ENCODE data around the gene USP2.
A peak's percentile ranks its signal among the peaks of the same experiment; 100 is the strongest.

The USP2 gene

DNA sequence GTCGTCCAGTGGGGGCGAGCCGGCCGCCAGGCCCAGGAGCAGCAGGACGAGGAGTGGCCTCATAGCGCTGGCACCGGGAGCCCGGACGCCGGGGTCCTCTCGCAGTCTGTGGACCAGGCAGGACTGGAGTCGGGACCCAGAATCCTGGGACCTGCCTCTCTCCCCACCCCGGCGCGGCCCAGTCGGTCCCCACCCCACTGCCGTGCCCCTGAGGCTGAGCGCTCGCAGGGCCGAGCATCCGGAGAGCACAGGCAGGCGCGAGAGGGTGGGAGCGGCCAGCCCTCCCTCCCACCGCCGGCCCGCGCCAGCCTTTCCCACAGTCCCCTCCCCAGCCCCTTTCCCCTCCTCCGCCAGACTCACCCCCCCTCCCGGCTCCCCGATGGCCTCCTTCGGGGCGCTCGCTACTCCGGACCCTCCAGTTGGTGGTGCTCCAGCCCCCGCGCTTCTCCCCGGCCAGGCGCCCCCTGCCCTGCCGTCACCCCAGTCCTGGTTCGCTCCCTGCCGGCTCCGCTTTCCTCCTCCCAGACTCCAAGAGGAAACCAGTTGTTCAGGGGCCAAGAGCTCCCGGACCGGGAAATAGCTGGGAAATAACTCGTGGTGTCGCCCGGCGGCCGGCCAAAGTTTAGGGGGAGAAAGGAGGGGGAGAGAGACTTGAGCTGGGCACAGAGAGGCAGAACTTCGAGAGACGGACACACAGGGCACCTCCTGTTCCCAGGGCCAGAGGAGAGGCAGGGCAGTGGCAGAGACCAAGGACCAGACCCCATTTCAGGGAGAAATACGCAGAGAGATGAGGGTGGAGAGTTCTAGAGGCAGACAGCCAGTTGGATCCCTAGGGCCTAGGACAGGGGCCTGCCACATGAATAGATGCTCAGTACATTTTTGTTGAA lies 40.9 kb downstream of the USP2 start, which contains the start of gene C1QTNF5:
C1QTNF5 (minus strand) TSS at position 549 of the 887 bp plus-strand sequence; CDS start at position 63, 486 bp downstream.
- DNase-seq = no peak

DNA sequence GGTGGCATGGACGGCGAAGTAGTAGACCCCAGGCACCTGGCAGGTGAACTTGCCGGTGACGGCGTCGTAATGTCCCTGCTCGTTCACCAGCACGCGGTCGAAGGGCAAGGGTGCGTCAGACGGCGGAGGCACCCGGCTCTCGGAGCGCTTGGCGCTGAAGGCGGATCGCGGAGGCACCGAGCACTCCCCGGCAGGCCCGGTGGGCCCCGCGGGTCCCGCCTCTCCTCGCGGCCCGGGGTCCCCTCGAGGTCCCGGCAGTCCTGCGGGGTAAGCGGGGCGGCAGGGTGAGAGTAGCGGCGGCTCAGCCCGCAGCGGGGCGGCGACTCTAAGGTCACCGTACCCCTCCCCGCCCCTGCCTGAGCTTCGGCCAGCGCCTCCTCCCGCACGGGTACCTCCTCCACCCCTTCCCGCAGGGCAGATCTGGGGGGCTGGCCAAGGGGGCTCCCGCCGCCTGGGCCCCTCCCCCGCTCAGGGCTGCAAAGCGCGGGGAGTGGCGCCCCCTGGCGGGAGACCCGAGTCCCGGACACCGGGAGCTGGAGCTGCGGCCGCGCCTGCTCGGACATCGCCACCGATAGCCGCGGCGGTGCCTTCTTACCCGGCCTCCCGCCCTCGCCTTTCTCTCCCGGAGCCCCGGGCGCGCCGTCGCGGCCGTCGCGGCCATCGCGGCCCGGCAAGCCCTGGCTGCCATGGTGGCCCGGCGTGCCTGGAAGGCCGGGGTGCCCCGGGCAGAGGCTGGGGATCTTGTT lies 41.7 kb downstream of the USP2 start:
- peak in 1 of 2 donors; percentile 39 for DNase-seq

DNA sequence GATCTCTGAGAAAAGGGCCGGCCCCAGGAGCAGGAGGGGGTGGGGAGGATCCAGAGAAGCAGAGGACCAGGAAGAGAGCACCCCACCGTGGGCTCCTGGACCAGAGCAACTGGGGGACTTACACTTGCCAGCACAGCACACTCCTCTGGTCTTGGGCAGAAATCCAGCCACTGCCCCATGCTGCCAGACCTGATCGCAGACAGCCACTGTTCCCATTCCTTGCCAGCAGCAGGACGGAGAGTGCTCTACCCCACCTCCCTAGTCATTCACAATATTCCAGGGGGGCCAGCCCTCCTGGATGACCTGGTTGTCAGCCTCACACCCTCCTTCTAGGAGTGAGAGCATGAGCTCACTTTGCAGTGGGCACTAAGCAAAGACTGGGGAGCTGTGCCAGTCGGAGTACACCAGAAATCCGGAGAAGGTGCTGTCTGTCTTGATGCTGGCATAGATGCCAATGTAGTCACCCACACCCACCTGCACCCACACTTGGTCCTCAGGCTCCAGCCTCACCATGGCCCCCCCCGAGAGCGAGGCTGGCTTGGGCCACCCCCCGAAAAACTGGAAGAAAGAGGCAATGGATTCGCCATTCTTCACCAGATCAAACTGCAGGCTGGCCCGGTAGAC lies 42.4 kb downstream of the USP2 start:
- no peak for DNase-seq

DNA sequence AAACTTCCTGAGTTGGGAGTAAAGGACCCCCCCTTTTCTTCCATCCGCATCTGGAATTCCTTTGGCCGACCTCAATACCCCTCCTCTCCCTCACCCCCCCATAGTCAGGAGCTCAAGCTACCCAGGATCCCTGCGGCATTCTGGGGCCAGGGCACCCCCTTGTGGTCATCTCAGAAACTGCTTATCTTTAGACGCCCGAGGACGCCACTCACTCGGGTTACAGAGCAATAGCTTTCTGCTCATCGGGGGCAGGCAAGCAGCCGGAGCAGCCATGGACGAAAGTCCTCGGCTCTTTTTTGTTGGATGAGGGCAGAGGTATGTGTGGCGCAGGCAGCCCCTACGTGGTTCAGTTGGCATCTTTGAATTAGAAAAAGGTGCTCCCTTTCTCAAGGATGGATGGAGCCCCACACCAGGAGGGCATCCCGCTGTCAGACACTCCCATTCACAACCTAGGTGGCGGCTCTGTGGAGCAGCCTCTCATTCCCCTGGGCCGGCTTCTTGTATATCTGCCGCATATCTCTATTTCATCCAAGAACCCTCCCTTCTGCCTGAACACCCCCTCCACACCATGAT lies 43.1 kb downstream of the USP2 start:
- peak in 1 of 2 donors; percentile 90 for DNase-seq

DNA sequence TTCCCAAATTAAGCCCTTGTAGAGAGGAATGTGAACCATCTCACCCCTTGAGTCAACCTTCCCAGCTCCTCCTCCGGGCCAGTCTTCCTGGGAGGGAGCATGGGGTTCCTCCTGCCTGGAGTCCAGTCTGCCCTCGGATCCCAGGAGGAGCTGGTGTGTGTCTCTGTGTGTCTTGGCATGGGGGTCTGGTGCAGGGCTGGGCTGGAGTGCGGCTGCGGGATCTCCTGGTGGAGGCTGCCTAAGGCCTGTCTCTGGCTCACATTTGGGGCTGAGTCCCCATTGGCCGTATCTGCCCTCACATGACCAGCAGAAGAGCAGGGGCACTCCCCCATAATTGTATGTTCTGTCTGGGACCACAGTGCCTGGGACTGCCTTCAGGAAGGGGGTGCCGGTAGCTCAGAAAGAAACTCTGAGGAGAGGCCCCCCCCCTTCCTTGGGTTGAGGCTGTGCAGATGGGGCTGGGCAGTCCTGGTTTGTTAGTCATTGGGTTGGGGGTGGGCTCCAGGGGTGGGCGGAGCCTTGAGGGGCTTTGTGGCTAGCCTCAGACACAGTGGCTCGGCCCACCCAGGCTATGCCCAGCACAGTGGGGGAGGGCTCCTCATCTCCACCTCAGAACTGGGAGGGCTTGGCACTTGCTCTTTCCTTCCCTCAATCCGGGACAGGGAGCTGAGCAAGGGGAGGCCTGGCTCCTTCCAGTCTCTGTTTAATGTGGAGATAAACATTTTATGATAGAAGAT lies 43.7 kb downstream of the USP2 start:
- DNase-seq = no peak

DNA sequence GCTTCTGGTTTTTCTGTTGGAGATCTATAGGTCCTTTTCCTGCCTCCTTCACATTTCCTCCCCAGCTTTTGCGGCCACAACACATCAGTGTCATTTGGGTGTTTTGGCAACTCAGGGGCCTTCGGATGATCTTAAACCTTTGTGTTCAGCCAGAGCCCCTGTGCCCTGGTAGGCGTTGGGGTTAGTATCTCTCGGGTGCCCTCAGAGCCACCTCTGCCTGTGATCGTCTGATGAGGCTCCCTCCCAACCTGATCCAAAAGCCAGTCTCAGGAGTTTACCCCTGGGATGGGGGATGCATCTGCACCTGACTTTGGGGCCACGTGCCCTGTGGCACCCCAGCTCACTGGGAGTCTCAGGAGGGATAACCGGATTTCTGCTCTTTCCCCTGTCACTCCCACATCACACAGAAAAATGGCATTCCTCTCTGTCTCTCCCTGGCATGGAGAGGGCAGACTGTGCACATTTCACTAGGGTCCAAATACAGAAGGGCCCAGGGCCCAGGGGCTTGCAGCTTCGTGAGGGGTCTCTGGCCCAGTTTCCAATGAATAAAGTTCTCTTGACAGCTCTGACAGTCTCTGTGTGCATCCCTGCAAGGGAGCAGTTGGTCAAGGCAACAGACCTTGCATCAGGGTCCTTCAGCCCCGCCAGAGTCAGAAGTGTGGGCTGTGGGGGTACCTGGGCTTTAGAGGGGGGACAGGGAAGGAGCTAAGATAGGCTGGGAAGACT lies 44.6 kb downstream of the USP2 start:
- no peak for DNase-seq

DNA sequence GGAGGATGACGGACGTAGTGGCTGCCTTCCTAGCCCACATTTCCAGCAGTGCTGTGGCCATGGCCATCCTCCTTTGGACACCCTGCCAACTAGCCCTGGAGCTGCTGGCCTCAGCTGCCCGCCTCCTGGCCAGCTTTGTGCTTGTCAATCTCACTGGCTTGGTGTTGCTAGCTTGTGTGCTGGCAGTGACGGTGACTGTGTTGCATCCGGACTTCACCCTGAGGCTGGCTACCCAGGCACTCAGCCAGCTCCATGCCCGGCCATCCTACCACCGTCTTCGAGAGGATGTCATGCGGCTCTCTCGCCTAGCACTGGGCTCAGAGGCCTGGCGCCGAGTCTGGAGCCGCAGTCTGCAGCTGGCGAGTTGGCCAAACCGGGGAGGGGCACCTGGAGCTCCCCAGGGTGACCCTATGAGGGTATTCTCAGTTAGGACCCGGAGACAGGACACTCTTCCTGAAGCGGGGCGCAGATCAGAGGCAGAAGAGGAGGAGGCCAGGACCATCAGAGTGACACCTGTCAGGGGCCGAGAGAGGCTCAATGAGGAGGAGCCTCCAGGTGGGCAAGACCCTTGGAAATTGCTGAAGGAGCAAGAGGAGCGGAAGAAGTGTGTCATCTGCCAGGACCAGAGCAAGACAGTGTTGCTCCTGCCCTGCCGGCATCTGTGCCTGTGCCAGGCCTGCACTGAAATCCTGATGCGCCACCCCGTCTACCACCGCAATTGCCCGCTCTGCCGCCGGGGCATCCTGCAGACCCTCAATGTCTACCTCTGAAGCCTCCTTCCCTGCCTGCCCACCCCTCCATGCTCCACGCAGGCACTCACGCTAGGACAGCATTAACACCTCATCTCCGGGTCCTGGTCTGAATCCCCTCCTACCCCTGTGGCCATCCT lies 45.6 kb downstream of the USP2 start:
- DNase-seq = no peak

DNA sequence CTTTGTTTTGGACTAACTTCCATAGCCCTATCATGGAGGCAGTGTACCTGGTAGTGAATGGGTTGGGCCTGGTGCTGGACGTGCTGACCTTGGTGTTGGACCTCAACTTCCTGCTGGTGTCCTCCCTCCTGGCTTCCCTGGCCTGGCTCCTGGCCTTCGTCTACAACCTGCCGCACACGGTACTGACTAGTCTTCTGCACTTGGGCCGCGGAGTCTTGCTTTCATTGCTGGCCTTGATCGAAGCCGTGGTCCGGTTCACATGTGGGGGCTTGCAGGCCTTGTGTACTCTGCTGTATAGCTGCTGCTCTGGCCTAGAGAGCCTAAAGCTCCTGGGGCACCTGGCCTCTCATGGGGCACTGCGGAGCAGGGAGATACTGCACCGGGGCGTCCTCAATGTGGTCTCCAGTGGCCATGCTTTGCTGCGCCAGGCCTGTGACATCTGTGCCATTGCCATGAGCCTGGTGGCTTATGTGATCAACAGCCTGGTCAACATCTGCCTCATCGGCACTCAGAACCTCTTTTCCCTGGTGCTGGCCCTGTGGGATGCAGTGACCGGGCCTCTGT lies 46.3 kb downstream of the USP2 start:
- DNase-seq = no peak

DNA sequence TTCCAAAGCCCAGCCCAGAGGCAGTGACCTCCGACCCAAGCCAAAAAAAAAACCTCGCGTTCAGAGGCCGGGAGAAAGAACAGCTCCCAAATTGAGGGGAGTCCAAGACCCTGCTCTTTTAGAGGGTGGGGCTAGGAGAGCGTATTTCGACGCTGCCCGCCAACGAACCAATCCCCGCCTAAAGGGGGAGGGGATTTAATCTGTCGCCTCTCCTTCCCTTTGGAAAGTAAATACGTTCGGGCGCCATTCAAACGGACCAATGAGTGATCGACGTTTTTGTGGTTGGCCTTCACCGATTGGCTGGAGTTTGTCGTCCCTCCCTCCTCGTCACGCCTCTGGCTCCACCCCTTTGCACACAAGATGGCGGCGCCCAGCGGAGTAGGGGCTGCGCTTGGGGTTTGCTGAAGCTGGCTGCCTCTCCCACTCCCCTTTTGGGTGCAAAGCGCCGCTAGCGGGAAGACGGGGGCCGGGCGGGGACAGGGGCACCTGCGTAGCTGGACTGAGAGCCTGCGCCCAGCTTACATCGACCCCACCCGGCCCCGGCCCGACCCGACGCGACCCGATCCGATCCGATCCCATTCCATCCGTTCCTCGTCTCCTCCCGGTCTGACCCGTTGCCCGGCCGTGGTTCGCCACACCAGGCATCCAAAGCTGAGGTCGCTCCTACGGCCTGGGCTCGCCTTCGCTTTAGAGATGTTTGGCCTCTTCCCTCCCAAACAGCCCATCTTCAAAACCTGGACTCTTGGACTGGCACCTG lies 47.1 kb downstream of the USP2 start, which contains the start of gene RNF26:
RNF26 (plus strand) TSS at position 354 of the 757 bp plus-strand sequence. CDS start 596 bp downstream, outside the sequence.
- DNase-seq = peak; percentile 96 to 99

DNA sequence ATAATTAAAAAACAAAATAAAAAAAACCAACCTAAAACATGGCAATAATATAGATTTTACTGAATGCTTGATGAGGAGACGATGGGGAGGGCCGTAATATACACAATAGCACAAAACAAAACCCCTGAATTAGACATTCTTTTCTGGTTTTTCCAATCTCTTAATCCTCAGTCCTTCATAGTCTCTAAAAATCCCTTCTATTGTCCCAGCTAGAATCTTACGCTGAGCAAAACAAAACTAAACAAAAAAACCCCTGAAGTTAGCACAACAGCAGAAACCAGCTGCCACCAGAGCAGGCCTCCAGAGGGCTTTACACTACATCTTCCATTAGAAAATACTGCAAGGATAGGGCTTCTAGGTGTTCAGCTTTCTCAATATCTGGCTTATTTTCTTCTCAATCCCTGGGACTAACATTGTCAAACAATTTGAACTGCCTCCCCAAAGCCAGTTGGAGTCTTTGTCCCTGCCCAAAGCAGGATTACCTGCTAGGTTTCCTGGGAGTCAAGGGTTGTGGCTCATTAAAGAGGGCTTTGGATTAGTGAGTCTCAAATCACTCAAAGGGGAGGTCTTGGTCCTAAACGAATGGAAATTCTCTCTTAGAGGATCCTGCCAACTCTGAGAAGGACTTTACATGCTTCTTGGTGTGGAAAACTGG lies 49.3 kb downstream of the USP2 start:
- DNase-seq = no peak

DNA sequence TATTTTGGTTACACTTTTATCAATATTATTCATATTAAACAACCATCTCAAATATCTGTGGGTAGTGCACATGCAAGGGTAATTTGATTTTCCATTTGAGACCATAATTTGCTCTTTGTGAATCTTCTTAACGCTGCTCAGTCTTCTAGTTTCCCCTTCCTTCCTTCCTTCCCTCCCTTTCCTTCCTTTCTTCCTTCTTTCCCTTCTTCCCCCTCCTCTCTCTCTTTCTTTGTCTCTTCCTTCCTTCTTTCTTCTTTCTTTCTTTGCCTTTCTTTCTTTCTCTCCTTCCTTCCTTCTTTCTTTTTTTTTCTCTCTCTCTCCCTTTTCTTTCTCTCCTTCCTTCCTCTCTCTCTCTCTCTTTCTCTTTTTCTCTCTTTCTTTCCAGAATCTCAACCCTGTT lies 51.3 kb downstream of the USP2 start:
- DNase-seq = no peak

DNA sequence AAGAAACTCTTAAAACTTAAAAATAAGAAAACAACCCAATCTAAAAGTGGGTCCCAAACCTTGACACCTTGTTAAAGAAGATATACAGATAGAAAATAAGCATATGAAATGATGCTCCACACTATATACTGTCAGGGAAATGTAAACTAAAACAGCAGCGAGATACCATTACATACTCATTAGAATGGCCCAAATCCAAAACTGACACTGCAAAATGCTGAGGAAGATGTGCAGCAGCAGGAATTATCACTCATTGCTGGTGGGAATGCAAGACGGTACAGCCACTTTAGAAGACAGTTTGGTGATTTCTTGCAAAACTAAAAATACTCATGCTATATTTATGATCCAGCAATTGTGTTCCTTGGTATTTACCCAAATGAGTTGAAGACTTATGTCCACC lies 52.2 kb downstream of the USP2 start:
- DNase-seq = no peak

DNA sequence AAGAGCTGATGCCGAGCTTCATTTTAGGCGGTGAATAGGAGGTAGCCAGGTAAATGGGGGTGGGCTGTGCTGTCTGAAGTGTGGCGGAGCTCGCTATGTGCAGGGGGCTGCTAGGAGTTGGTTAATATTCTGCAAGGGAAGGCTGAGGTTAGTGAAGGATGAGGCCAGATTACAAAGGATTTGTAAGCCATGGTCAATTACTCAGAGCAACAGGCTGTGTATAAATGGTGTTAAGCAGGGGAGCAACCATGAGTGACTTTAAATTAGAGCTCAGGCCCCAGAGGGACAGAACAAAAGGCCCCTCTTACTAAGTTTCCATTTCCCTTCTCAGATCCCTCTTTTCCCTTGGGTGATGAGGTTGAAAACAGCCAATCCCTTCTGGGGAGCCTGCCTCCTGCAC lies 57.3 kb downstream of the USP2 start:
- no peak for DNase-seq

DNA sequence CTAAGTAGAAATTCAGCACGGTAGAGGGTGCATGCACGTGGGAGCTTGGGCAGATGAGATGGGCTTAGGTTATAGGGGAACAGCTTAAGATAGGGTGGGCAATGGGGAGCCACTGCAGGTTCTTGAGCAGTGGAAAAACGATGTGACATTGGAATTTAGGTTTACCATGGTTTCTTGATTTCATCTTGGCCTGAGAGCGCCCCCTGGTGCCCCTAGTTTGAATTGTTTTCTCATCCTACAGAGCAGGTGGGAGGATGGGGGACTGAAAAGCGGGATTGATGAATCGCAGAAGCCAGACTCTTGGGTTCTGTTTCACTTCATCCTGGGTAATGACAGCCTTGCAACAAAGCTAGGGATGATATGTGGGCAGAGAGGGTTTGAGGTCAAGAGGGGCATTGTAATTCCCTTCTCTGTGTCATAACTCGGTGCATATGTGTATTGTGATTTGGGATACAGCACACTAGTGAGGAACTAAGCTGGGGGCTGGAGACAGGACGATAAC lies 57.9 kb downstream of the USP2 start:
- peak; percentile 44 to 90 for DNase-seq

DNA sequence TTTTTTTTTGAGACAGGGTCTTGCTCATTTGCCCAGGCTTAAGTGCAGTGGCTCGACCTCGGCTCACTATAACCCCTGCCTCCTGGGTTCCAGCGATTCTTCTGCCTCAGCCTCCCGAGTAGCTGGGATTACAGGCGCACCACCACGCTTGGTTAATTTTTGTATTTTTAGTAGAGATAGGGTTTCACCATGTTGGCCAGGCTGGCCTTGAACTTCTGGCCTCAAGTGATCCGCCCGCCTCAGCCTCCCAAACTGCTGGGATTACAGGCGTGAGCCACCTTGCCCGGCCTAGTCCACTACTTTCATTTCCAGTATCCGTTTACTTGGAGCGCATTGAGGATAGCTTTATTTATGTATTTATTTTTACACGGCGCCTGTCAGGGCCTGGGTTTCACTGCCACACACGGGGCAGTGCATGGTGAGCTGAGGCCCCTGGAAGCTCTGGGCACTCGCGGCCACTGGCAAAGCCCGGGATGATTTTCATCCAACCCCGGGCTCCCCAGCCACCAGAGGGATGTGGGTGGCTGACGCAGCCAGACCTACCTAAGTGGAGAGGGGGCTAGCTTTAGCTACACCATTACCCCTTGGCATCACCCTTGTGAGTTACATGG lies 58.5 kb downstream of the USP2 start:
- no peak for DNase-seq

DNA sequence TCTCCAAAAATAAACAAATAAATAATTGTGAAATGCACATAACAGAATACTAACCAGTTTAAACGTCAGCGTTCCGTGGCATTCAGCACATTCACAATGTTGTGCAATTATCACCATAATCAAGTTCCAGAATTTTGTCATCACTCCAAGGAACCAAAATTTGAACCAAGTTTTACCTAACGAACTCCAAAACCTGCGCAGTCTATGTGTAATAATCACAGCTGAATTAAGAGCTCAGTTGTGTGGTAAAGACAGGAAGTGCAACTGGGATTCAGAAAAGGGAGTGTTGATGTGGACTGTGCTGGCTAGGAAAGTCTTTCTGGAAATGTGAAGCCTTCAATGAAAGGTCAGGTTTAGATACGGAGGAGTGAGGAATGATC lies 59.1 kb downstream of the USP2 start:
- DNase-seq = no peak

DNA sequence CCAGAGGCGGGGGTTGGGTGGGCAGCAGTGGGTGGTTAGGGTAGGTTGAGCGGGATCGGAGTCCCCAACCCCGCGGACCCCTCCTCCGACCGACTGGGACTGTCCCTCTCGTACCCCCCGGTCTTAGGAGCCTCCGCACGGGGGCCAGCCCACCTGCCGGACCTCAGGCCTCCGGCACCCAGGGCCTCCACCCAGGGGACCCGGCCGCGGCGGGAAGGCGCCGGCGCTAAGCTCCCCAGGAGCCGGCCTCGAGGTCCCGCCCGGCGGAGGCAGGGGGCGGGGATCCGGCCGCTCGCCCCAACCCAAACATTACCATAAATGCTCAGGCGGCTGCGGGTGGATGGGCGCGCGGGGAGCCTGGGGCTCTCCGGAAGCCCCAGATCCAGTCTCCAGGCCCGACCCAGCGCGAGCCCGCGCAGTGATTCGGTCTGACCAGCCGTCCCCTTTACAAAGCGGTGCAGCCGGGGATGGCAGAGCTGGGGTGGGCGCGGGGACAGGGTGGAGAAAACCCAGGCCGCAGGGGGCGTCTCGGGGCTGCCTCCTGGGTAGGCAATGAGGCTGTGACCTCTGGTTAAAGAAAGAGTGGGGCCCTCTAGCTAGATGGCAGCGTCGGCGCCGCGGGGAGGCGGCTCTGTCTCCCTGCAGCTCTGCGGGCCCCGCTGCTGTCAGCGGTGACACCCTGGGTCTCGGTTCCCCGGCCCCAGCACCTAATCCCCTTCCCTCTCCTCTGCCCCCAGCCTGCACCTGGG lies 60.5 kb downstream of the USP2 start:
- no peak for DNase-seq
